H1 (cell line): ENCODE measurements around the gene APP.

Experiments used
- CTCF ChIP-seq, 3 experiments: IDR thresholded peaks; 1 replicate in 2 of 3; 2 replicates in 1 of 3; pipeline versions ENCODE4 v1.5.1 to v1.6.1; 2011; ENCODE audit warnings: low read length in 3 of 3, mild to moderate bottlenecking in 3 of 3, inconsistent platforms in 2 of 3, low read depth in 1 of 3, moderate library complexity in 1 of 3; ENCODE audit not compliant: insufficient read depth in 1 of 3; ENCODE audit errors: control extremely low read depth in 1 of 3
- EZH2 ChIP-seq: fragments of 200-600 bp; sonication (generic); IDR thresholded peaks from 2 replicates; pipeline ENCODE4 v1.7.1; 2012; ENCODE audit warnings: low read depth, mild to moderate bottlenecking, moderate library complexity, low read length, inconsistent platforms; ENCODE audit not compliant: severe bottlenecking
- FOSL1 ChIP-seq: IDR thresholded peaks from 2 replicates; pipeline ENCODE4 v1.6.1; 2011; ENCODE audit warnings: mild to moderate bottlenecking, low read depth, low read length, moderate library complexity; ENCODE audit not compliant: insufficient read depth
- GABPA ChIP-seq: IDR thresholded peaks from 2 replicates; pipeline ENCODE4 v1.6.1; 2011; ENCODE audit warnings: mild to moderate bottlenecking, low read length, moderate library complexity, borderline replicate concordance; ENCODE audit not compliant: insufficient read depth
- JUN ChIP-seq: IDR thresholded peaks from 2 replicates; pipeline ENCODE4 v1.6.1; 2011; ENCODE audit warnings: low read depth, mild to moderate bottlenecking, improper control_type of control experiment, low read length
- RNF2 ChIP-seq: fragments of 200-900, 300-1000 bp; sonication (generic); IDR thresholded peaks from 2 replicates; pipeline ENCODE4 v1.7.1; 2016; ENCODE audit warnings: borderline replicate concordance, low read depth, mild to moderate bottlenecking, antibody characterized with exemption, low read length; ENCODE audit not compliant: poor library complexity, severe bottlenecking; ENCODE audit errors: missing control alignments
- TEAD4 ChIP-seq: IDR thresholded peaks from 2 replicates; pipeline ENCODE4 v1.6.1; 2012; ENCODE audit warnings: low read depth, low read length, inconsistent platforms, mixed read lengths
- YY1 ChIP-seq: IDR thresholded peaks from 2 replicates; pipeline ENCODE4 v1.6.1; 2011; ENCODE audit warnings: low read depth, mild to moderate bottlenecking, low read length
- TF ChIP-seq, protein P1 (sequence below): IDR thresholded peaks from 2 replicates; pipeline ENCODE4 v1.6.1; 2011; ENCODE audit warnings: low read length, improper control_type of control experiment

- TF ChIP-seq CTCF (IDR thresholded peaks at IDR 0.05; ENCODE audit: control extremely low read depth in 1 of 3, insufficient read depth in 1 of 3, low read depth in 1 of 3, low read length in 3 of 3) (no peak), GABPA (no peak), EZH2 (no peak), RNF2 (no peak), FOSL1 (no peak), YY1 (no peak), TEAD4 (no peak), JUN (no peak)
- TF ChIP-seq, protein P1, sequence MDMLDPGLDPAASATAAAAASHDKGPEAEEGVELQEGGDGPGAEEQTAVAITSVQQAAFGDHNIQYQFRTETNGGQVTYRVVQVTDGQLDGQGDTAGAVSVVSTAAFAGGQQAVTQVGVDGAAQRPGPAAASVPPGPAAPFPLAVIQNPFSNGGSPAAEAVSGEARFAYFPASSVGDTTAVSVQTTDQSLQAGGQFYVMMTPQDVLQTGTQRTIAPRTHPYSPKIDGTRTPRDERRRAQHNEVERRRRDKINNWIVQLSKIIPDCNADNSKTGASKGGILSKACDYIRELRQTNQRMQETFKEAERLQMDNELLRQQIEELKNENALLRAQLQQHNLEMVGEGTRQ = no peak
These were observed 210.2 kb downstream of the APP start for GRCh38 chr21:25960402-25960801.
